ENCODE results near the gene OFD1. TPM values are rescaled to one million over a fixed set of nuclear protein-coding genes. Genes with fewer than 3 reads are reported as not detected.

The OFD1 gene
- total RNA-seq, 1 donor from 2014 or later, result 27.3 TPM

- H3K27me3 Mint-ChIP-seq (ENCODE audit: low read depth), result no peaks in the 10 kb centered on the region
- H3K4me1 Mint-ChIP-seq, result no peaks in the 10 kb centered on the region
- peaks cover 12% of the 10 kb centered on the region for H3K36me3 Mint-ChIP-seq (ENCODE audit: low read depth)
- no peak for DNase-seq (ENCODE audit: low read depth, low spot score)
- H3K9me3 Mint-ChIP-seq, result no peaks in the 10 kb centered on the region
- TF ChIP-seq CTCF (conservative IDR thresholded peaks at IDR 0.05), result no peak
- H3K27ac Mint-ChIP-seq (ENCODE audit: unreplicated experiment), result no peak overlapping the region
- H3K4me3 Mint-ChIP-seq, result no peak overlapping the region
Measured at GRCh38 chrX:13755254-13755653, 20.7 kb downstream of the OFD1 start.

- H3K27ac Mint-ChIP-seq (ENCODE audit: unreplicated experiment), result no peak overlapping the region
- H3K4me1 Mint-ChIP-seq, result no peaks in the 10 kb centered on the region
- H3K27me3 Mint-ChIP-seq (ENCODE audit: low read depth), result no peaks in the 10 kb centered on the region
- no peak for DNase-seq (ENCODE audit: low read depth, low spot score)
- peaks cover 16% of the 10 kb centered on the region for H3K36me3 Mint-ChIP-seq (ENCODE audit: low read depth)
- H3K4me3 Mint-ChIP-seq, result no peak overlapping the region
- no peak for TF ChIP-seq CTCF (conservative IDR thresholded peaks at IDR 0.05)
- no peaks in the 10 kb centered on the region for H3K9me3 Mint-ChIP-seq
Measured at GRCh38 chrX:13756381-13756780, 21.8 kb downstream of the OFD1 start.

GRCh38 chrX:13759152-13759718, 24.7 kb downstream of the OFD1 start:
- no peak overlapping the region for H3K27ac Mint-ChIP-seq (ENCODE audit: unreplicated experiment)
- peaks cover 9% of the 10 kb centered on the region for H3K4me1 Mint-ChIP-seq
- H3K4me3 Mint-ChIP-seq, result no peak overlapping the region
- no peaks in the 10 kb centered on the region for H3K9me3 Mint-ChIP-seq
- H3K36me3 Mint-ChIP-seq (ENCODE audit: low read depth), result peaks cover 11% of the 10 kb centered on the region
- DNase-seq (ENCODE audit: low read depth, low spot score), result no peak
- no peak for TF ChIP-seq CTCF (conservative IDR thresholded peaks at IDR 0.05)
- no peaks in the 10 kb centered on the region for H3K27me3 Mint-ChIP-seq (ENCODE audit: low read depth)

DNA sequence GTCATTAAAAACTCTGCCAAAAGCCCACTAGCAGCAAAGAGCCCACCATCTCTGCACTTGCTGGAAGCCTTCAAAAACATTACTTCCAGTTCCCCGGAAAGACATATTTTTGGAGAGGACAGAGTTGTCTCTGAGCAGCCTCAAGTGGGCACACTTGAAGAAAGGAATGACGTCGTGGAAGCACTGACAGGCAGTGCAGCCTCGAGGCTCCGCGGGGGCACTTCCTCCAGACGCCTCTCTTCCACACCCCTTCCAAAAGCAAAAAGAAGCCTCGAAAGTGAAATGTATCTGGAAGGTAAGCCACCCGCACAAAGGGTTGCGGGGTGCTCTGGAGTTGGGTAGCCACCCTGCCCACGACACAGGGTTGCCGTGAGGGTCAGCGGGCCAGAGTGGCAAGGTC, 25.9 kb downstream of the OFD1 start:
- Mint-ChIP-seq H3K36me3 (ENCODE audit: low read depth) (peaks cover 14% of the 10 kb centered on the region), H3K27me3 (ENCODE audit: low read depth) (no peaks in the 10 kb centered on the region), H3K4me3 (no peak overlapping the region), H3K4me1 (peaks cover 17% of the 10 kb centered on the region), H3K9me3 (no peaks in the 10 kb centered on the region), H3K27ac (ENCODE audit: unreplicated experiment) (no peak overlapping the region)
- no peak for DNase-seq (ENCODE audit: low read depth, low spot score)
- TF ChIP-seq CTCF (conservative IDR thresholded peaks at IDR 0.05), result no peak

GRCh38 chrX:13761606-13762414, 27.3 kb downstream of the OFD1 start:
- H3K4me1 Mint-ChIP-seq, result peaks cover 17% of the 10 kb centered on the region
- no peak overlapping the region for H3K27ac Mint-ChIP-seq (ENCODE audit: unreplicated experiment)
- no peak for TF ChIP-seq CTCF (conservative IDR thresholded peaks at IDR 0.05)
- H3K36me3 Mint-ChIP-seq (ENCODE audit: low read depth), result peaks cover 25% of the 10 kb centered on the region
- H3K27me3 Mint-ChIP-seq (ENCODE audit: low read depth), result no peaks in the 10 kb centered on the region
- peaks cover 3% of the 10 kb centered on the region for H3K9me3 Mint-ChIP-seq
- no peak for DNase-seq (ENCODE audit: low read depth, low spot score)
- no peak overlapping the region for H3K4me3 Mint-ChIP-seq
